CD4-positive, alpha-beta T cell treated with Interleukin-17A for 4 hours (primary cell): ENCODE data around the gene SPATS2.

ENCODE experiments used
- DNase-seq: peaks from one replicate; pipeline ENCODE4 v3.0.0-alpha.2; 2020; ENCODE audit warnings: mixed read lengths

The SPATS2 gene

DNA sequence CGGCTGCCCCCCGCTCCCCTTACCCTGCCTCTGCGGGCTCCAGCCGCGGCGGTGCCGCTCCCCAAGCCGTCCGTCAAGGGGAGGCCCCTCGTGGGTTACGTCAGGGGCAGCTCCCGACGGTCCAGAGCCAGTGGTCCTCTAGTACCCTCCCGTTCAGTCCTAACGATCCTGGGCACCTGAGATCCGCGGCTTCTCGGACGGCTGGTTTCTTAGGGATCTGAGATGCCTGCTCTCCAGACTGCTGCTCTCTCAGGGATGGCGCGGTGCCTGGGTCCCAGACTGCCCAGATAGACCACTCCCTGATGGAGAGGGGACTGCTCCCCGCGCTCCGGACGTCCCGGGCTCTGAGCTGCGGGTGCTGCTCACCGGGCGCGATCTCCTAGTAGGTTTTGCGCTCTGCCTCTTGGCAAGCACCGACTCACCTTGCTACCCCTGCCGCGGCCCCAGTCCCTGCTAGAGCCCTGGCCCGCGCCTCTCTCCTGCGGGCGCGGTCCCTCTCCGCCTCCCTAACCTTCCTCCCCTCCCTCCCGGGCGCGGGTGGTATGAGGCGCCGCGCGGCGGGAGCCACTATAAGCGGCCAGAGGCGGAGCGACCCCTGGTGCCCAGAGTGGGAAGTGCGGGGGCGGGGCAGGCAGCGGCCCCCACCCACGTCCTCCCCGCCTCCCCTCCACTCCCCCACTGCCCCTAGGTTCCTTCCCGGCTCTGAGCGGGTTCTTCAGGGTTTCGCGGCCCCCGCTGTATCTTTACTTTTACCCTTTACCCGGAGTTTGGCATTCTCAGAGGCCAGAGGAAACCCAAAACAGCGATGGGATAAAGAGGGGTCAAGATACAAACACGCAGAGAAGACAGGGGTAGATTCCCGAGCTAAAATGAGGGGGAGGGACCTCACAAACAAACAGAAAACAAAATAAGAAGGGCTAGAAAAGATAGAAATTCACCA, 30.3 kb upstream of the SPATS2 start, which contains the start of gene C1QL4:
C1QL4 (minus strand) TSS at position 544 of the 940 bp plus-strand sequence. CDS start 711 bp downstream, outside the sequence.
- DNase-seq, result peak; percentile 92

DNA sequence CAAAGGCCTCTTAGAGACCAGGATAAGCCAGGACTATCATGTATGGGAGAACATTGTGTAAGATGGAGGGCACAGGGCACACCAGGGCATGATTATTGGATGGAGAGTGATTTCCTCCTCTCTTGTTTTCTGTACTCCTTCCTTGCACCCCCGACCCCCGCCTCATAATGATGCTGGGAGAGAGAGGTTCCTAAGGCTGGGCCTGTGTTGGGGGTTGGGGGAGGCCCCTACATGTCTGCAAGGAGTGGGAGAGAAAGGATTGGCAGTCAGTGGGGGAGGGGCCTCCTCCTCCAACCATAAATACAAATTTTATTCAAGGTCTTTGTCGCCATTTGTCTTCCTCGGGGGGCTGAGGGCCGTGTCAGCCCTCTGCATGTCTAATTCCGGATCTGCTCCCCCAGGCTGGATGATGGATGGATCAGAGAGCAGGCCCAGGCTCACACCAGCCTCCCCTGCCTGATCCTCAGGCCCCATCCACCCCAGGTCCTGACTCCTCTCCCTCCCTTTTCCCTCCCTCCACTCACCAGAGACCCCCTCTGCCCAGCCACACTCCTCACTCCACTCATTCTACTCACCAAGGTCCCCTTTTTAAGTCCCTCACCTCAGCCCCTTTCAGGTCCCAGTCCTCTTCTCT, 28.3 kb upstream of the SPATS2 start:
- DNase-seq, result no peak

DNA sequence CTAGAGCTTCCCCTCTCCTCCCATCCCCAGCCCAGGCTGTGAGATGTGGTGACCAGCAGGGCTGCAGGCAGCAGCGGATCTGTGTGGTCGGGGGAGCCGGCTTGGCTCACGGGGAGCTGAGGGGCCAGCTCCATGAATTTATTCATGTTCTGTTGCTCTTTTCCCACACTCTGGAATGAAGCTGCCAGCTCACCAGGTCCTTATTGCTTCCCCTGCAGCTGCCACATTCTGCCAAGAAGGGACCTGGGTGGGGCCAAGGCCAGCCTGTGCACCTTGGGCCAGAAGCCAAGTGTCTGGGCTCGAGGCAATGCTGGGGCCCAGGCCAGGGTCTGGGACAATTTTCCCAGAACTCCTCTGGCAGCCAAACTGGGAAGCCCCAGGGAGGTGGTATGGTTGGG, 27.8 kb upstream of the SPATS2 start:
- DNase-seq, result no peak

DNA sequence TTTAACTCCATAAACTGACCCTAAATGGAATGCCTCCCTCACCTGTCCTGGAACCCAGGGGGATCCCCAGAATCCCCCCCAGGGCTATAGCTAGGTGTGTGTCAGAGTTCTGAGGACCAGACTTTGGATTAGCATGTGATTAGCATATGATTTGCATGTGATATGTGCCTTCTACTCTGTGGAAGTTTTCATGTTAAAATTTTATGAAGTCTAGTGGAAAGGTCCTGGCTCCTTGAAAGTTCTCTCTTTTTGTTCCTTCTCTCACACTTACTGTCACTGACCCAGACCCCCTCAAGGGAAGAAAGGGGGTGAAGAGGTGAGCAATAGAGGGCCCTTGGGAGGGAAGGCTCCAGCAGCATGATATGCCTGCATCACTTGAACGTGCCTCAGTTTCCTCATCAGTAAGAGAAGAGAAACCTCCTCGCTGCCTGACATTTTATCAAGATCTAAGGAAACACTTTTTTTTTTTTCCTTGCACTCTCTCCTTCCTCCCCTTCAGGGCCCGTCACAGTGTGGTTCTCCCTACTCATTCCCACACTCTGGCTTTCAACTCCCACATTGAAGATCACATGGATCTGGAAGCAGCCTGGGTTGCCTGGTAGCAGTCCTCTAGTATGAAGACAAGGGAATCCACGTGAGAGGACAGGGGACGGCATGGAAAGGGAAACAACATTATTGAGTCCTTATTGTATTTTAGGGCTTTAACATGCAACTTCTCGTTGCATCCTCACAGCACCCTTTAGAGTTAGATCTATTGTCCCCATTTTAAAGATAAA, 27.0 kb upstream of the SPATS2 start:
- no peak for DNase-seq

DNA sequence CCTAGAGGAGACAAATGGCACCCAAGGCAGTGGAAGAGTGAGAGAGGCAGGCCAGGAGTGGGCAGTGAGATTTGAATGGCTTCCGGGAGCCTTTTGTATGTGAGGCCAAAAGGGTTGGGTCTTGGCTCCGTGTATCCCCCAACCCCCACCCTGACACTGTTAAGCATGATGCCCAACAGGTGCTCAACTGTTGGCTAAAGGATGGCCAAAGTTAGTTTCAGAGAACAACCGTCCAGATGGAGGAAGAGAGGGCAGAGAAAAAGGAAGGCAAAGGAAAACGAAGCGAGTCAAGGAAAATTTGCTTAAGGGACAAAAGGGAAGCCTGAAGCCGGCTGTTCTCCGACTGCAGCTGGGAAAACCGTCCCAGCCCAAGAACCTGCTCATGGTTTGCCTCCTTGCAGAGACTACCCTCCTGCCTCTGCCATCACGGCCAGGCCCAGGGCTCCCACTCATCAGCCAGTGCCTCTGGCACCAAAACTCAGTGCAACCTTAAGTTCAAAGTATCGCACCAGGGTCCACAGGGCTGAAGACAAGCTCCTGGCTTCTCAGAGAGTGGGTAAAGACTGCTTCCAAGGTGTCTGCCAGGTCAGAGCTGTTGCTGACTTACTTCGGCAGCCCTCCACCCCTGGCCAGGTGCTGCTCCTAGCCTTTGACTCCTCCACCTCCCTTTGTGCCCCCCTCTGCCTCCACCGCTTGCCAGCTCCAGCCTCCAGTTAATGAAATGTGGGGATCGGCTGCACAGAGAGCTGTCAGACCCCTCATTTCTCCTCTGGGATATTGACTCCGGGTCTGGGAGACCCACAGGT, 26.1 kb upstream of the SPATS2 start:
- DNase-seq, result no peak

DNA sequence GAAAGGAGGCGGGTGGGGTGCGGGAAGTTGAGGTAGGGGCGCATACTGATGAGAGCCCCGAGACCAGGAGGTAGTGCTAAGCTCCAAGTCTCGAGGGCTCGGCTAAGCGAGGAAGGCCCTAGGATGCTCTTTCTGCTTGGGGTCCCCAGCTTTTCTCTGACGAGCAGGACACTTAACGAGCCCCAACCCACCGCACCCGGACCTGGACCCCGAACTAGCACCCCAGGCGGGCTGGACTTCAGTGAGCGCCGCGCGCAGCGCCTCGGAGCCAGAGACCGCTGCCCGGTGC, 25.5 kb upstream of the SPATS2 start:
- no peak for DNase-seq

DNA sequence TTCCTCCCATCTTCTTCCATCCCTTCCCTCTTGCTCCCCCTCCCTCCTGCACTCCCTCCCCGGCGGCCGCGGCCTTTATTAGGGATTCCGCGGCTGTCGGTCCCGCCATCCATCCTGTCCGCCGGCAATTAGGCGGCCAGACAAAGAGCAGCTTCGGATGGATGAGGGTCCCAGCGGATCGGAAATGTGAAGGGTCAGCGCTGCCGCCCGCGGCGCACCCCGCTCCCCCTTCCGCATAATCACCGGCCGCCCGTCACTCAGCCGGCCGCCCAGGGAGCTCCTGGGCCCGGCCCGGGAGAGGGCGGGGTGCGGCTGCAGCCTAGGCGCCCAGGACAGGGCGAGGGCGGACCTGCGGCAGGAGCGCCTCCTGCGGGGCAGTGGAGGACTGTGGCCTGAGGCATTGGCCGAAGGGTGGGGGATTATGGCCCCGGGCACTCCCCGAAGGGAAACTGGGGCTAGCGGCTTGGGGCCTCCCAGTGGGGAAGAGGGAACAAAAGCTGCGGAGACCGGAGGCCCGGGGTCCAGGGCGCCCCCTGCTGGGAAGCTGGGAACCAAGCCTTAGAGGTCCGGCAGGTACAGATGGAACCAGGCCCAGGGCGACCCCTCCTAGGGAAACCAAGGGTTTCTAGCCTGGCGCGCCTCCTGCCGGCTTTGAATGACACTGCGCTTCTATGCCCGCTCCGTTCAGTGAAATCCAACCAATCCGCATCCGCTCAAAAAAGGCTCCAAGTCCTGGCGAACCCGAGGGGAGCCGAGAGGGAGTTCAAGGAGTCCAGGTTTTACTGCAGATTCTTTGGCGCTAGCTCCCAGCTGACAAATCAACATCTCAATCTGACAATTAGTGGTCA, 25.0 kb upstream of the SPATS2 start:
- DNase-seq, result peak; percentile 82

DNA sequence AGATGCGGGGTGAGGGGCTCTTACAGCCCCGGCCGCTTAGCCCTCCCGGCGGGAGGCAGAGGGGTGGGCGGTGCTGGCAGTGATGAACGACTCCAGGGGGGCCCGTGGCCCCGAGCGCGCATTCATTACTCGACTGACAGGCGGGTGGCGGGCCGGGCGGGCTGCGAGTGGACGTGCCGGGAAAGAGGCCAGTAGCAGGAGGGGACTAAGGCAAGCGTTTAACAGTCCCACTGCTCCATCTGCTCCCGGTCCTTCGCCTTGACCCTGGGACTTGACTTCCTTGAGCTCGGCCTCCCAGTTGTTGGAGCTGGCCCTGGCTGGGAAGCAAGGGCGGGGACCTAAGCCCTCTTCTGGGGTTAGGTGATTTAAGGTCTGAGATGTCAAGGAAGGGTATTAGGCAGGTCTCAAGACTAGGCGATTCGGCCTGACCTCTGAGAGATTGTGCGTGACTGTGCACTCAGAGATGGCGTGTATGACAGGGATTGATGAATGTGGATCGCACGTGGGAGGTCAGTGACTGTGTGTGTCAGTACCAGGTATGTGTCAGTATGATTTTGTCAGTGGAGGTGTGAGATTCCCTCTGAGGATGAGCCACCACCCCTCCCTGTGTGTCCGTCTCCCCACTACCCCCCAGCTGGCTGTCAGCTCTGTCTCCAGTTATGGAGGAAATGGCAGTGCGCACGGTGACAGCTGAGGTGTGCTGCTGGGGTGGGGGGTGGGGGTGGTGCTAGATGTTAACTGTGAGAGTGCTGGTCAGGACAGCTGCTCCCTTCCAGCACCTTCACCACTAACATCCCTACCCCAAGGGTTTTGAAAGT, 24.1 kb upstream of the SPATS2 start:
- DNase-seq, result peak; percentile 49

DNA sequence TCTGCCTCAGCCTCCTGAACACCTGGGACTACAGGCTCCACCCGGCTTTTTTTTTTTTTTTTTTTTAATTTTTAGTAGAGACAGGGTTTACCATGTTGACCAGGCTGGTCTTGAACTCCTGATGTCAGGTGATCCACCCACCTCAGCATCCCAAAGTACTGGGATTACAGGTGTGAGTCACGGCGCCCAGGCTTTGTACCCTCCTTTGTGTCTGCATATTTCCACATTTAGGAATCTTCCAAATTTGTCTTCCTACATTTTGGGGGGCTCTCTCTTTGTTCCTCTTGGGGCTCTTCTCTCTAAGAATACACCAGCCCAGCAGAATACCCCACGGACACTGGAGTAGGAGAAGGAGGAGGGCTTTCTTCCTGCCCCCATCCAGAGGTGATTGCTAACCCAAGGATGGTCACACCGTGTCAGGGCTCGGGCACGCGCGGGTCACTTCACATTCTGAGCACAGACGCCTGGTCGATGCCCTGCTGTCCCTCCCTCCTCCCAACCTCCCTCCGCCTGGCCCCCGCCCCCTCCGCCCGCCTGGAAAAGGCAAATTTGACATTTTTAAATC, 22.7 kb upstream of the SPATS2 start:
- no peak for DNase-seq

DNA sequence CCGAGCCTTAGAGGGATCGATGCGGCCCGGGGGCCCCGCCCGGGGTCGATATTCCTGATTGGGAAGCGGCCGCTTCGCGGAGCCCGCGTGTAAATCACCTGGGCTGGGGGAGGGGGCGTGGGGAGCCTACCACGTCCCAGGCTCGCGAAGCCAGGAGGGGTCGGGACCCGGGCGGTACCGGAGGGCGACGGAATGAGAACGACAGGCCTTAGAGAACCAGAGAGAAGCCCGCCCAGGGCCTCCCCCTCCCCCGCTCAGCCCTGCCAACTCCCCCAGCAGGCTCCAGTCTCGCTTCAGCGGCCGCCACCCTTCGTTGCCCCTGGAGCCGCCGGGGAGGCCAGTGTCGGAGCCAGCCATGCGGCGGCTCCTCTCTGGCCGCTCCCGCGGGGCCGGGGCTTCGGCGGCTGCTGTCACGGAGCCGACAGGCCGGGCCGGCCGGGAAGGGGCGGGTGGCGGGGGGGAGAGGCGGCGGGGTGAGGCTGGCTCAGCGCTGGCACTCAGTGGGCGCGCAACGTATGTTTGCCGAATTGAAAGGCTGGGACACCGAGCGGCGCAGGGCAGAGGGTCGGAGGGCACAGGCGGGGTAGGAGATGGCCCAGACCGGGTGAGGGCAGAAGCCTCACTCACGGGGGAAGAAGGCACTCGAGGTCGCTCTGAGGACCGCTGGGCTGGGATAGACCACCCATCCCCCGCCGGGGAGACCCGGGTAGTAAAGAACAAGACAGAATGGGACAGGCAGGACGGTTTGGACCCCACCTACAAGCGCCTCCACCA, 22.0 kb upstream of the SPATS2 start:
- DNase-seq, result peak; percentile 27

DNA sequence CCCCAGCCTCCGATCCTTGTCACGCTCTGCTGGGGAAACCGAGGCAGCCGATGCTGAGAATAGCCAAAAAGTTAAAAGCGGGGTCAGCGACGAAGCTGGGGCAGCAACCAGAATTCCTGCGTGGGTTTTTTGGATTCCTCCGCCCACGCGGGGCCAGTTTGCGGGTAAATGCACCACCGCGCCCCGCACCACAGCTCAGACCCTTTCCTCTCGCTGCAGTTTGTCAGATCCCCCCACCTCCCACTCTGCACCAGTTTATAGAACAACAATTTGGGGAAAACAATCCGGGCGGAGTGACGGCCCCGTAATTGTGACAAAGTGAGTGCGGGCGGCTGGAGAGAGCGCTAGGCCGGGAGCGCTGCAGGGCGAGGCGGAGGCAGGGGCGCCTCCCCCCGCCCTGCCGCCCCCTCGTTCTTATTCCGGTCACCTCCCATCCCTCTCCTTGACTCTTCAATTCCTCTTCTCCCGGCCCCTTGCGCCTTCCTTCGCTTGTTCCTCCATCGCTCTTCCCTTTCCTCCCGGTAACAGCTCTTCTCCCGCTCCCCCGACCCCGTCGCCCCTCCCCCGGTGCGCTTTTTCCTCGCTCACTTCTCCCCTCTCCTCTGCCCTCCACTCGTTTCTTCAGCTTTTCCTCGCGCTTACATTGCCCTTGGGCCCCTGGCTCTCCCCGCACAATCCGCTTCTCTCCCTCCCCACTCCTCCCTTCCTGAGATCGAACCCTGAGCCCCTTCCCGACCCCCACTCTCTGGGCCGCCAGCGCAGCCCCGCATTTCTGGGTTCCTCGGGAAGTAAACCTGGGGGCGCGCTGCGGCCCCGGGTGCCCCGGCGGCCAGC, 21.2 kb upstream of the SPATS2 start:
- no peak for DNase-seq

DNA sequence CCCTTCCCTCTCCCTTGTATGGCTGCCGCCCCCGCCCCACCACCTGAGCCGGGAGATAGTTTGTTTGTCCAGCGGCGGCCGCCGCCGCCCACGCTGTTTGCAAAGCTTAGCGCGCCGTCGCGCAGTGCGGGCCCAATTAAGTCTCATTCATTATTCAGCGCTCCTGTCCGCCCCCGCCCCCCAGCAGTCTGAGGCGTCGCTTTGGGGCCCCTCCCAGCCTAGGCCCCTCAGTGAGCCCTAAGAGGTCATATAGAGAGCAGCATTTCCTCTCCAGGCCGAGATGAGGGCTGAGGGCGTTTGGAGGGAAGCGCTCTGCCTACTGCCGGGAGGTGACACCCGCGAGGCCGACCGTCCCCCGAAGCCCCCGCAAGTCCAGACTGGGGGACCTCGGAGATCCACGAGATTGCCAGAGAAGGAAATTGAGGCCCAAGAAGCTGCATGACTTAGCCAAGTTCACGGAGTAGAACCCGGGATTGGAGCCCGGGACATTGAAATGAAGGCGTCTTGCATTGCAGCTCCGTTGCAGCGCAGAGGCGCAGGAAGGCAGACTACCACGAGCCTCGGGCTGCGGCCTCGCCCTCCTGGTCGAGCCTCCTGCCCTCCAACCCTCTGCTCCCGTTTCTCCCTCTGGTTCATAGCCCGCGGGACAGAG, 20.5 kb upstream of the SPATS2 start, which contains the start of gene DNAJC22:
DNAJC22 (plus strand) TSS at position 230 of the 652 bp plus-strand sequence. CDS start 1,985 bp downstream, outside the sequence.
- peak; percentile 44 for DNase-seq

DNA sequence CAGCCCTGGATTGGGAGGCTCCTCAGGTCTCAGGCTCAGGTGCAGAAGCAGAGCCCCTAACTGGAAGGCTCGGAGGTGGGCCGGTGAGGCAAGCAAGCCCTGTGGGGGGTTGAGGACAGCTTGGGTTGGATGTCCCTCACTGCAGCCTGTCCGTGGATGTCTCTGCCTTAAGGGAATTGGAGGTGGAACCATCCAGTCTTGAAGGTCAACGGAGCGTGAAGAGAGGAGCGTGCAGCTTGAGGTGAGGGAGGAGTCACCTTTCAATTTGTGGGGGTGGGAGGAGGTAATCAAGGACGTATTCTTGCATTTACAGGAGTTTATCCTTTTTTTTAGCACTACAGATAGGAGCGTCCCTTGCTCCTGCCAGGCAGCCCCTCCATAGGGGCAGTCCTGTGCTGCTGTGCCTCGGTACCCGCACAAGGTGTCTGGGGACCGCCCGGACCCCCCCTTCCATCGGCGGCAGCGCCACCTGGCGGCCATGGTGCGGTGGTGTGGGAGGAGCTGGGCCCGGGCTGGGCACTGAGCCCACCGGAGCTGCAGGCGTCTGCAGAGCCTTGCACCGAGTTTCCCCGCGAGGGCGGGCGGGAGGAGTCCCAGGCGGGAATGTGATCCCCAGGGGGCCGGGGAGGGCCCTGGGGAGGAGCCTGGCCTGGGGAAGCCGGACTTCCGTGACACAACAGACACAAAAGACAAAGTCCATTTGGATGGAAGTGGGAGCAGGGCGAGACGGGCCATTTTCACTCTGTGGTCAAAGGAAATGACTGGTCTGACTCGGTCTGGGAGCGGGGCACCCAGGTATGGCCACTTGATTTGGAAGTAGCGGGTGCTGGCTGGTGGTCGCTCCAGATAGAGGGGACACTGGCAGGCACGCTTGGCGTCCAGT, 19.7 kb upstream of the SPATS2 start:
- peak; percentile 84 for DNase-seq

DNA sequence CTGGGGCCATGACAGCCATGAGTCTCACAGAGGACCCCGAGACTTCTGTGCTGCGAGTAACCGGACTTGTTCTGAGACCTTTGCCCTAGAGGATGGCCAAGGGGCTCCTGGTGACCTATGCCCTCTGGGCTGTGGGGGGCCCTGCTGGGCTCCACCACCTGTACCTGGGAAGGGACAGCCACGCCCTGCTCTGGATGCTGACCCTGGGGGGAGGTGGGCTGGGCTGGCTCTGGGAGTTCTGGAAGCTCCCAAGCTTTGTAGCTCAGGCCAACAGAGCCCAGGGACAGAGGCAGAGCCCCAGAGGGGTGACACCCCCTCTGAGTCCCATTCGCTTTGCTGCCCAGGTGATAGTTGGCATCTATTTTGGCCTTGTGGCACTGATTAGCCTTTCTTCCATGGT, 18.5 kb upstream of the SPATS2 start:
- DNase-seq, result no peak

DNA sequence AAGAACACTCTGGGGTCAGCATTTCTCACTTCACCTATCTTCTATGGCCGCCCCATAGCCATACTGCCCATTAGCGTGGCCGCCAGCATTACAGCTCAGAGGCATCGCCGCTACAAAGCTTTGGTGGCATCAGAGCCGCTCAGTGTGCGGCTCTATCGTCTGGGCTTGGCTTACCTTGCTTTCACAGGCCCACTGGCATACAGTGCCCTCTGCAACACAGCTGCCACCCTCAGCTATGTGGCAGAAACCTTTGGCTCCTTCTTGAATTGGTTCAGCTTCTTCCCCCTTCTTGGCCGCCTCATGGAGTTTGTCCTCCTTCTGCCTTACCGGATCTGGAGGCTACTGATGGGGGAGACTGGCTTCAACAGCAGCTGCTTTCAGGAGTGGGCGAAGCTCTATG, 18.0 kb upstream of the SPATS2 start:
- no peak for DNase-seq

DNA sequence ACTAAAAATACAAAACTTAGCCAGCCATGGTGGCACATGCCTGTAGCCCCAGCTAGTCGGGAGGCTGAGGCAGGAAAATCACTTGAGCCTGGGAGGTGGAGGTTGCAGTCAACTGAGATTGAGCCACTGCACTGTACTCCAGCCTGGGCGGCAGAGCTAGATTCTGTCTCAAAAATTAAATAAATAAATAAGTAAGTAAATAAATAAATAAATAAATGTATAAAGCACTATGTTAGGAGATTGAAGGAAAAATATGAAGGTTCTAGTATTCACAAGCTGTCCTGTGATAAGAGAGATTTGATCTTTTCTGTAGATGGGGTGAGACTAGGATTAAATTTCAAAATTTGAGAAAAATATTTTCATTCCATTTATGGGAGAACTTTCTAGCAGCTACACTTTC, 14.9 kb upstream of the SPATS2 start:
- DNase-seq, result no peak

DNA sequence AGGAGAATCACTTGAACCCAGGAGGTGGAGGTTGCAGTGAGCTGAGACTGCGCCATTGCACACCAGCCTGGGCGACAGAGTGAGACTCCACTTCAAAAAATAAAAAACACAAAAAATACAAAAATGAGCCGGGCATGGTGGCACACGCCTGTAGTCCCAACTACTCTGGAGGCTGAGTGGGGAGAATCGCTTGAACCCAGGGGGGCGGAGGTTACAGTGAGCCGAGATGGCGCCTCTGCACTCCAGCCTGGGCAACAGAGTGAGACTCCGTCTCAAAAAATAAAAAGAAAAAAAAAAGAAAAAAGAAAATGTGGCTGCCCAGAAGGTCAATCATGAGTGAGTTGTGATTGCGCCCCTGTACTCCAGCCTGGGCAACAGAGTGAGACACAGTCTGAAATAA, 11.3 kb upstream of the SPATS2 start:
- DNase-seq, result no peak
